Measurements from ENCODE around the gene CDCP1. TPM values are rescaled to one million over a fixed set of nuclear protein-coding genes. Genes with fewer than 3 reads are reported as not detected.

The CDCP1 gene
- total RNA-seq, 1 experiment from 2014 or later, result 0.13 TPM

DNA sequence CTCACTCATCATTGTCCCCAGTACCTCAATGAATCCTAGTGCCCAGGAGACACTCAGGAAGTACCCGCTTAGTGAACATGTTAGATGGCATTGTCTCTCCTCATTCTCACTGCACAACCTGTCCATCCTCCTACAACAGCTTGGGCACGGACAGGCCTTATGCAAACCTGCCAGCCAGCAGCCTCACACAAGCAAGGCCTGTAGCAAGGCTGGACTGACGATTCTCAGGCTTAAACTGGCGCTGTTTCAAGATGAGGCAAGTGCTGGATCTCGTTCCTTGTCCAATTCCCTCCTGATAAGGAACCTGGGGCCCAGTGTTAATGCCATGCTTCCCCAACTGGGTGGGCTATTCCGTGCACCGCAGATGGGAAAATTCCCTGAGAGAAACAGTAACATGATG lies 59.0 kb downstream of the CDCP1 start:
- TF ChIP-seq, protein P1, sequence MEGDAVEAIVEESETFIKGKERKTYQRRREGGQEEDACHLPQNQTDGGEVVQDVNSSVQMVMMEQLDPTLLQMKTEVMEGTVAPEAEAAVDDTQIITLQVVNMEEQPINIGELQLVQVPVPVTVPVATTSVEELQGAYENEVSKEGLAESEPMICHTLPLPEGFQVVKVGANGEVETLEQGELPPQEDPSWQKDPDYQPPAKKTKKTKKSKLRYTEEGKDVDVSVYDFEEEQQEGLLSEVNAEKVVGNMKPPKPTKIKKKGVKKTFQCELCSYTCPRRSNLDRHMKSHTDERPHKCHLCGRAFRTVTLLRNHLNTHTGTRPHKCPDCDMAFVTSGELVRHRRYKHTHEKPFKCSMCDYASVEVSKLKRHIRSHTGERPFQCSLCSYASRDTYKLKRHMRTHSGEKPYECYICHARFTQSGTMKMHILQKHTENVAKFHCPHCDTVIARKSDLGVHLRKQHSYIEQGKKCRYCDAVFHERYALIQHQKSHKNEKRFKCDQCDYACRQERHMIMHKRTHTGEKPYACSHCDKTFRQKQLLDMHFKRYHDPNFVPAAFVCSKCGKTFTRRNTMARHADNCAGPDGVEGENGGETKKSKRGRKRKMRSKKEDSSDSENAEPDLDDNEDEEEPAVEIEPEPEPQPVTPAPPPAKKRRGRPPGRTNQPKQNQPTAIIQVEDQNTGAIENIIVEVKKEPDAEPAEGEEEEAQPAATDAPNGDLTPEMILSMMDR (conservative IDR thresholded peaks at IDR 0.05; ENCODE audit: low read depth, low read length), result no peak
- H3K9me3 ChIP-seq (ENCODE audit: low read depth, low read length, poor library complexity, severe bottlenecking), result no peaks in the 10 kb centered on the region
- H3K4me3 ChIP-seq (ENCODE audit: low read depth, low read length, poor library complexity, severe bottlenecking), result no peak overlapping the region
- no peak overlapping the region for H3K27ac ChIP-seq (ENCODE audit: low read depth, low read length, poor library complexity, severe bottlenecking)
- H3K27me3 ChIP-seq (replicated peaks; ENCODE audit: insufficient read depth, low read depth, low read length, poor library complexity), result no peaks in the 10 kb centered on the region
- no peak for DNase-seq (ENCODE audit: low spot score)
- BruUV-seq (replicated peaks), result no TSS peak
- intact Hi-C loops (cut with micrococcal nuclease; ENCODE audit: unreplicated experiment), result no loop called here
- no peaks in the 10 kb centered on the region for H3K4me1 ChIP-seq (ENCODE audit: insufficient read depth, low read length, poor library complexity, severe bottlenecking)
- ChIA-PET POLR2A (ENCODE audit: low non-redundant PET) (no interaction called here), CTCF (no interaction called here)
- H3K36me3 ChIP-seq (ENCODE audit: insufficient read depth, low read length, poor library complexity, severe bottlenecking), result no peaks in the 10 kb centered on the region

DNA sequence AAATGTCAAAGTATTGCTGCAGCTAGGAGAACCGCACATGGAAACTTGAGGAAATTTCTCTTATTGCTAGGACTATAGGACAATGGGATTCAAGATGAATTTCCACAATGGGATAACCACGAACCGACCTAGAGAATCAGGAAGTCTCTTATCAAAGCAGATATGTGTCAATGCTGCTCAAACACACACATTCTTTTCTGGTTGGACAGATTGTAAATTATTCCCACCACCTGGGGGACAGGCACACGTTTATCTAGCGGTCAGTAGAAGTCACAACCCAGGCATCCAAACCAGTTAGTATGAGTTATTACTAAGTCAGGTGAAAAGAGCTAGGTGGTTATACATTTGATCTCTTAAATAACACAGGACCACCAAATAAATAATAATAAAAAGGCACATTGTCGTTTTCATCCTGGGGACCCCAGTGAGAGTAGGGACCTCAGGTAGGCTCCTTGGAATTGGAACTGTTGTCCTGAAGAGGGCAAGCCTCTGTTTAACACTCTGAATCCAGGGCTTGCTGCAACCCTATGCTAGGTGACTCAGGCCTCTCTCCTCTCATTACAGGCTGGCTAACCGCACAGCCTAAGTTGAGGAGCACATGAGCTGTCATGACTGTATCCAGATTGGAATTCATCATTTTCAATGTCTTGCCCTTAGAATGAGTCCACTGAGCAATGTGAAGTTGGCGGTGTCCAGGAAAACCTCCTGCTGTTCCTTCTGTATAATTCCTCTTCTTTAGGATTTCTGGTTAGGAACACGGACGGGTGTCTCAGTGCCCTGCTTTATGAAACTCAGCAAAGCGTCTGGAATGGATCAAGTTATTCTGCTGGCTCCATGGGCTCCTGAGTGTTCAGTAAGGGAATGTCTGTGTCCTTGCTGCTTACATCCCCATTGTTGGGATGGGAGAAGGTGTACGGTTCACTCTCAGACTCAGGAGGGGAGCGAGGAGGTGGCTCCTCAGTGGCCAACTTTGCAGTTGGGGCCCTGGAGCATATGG lies 61.1 kb downstream of the CDCP1 start:
- H3K27ac ChIP-seq (ENCODE audit: low read depth, low read length, poor library complexity, severe bottlenecking), result no peak overlapping the region
- H3K4me1 ChIP-seq (ENCODE audit: insufficient read depth, low read length, poor library complexity, severe bottlenecking), result no peaks in the 10 kb centered on the region
- H3K4me3 ChIP-seq (ENCODE audit: low read depth, low read length, poor library complexity, severe bottlenecking), result no peak overlapping the region
- BruUV-seq (replicated peaks), result no TSS peak
- TF ChIP-seq, protein P1 (conservative IDR thresholded peaks at IDR 0.05; ENCODE audit: low read depth, low read length), result no peak
- no peak for TF ChIP-seq EZH2 (IDR thresholded peaks at IDR 0.05; ENCODE audit: borderline replicate concordance, low read depth, low read length, poor library complexity, severe bottlenecking)
- no peaks in the 10 kb centered on the region for H3K36me3 ChIP-seq (ENCODE audit: insufficient read depth, low read length, poor library complexity, severe bottlenecking)
- intact Hi-C loops (cut with micrococcal nuclease; ENCODE audit: unreplicated experiment), result no loop called here
- H3K9me3 ChIP-seq (ENCODE audit: low read depth, low read length, poor library complexity, severe bottlenecking), result no peaks in the 10 kb centered on the region
- DNase-seq (ENCODE audit: low spot score), result peak; percentile 47
- ChIA-PET POLR2A (ENCODE audit: low non-redundant PET) (no interaction called here), CTCF (no interaction called here)
- no peaks in the 10 kb centered on the region for H3K27me3 ChIP-seq (replicated peaks; ENCODE audit: insufficient read depth, low read depth, low read length, poor library complexity)

DNA sequence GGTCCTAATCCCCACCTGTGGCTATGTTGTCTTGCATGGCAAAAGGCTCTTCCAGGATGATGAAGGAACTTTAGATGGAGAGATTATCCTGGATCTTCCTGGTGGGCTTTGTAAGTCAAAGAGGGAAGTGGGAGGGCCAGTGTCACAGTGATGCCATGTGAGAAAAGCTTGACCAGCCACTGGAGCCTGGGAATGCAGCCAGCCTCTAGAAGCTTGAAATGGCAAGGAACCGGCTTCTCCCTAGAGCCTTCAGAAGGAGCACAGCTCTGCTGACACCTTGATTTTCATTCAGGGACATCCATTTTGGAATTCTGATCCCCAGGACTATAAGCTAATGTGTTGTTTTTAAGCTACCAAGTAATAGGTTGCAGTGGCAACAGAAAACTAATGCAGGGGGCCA lies 61.8 kb downstream of the CDCP1 start:
- TF ChIP-seq, protein P1 (conservative IDR thresholded peaks at IDR 0.05; ENCODE audit: low read depth, low read length), result no peak
- TF ChIP-seq EZH2 (IDR thresholded peaks at IDR 0.05; ENCODE audit: borderline replicate concordance, low read depth, low read length, poor library complexity, severe bottlenecking), result no peak
- Histone ChIP-seq H3K36me3 (ENCODE audit: insufficient read depth, low read length, poor library complexity, severe bottlenecking) (no peaks in the 10 kb centered on the region), H3K4me1 (ENCODE audit: insufficient read depth, low read length, poor library complexity, severe bottlenecking) (no peaks in the 10 kb centered on the region), H3K9me3 (ENCODE audit: low read depth, low read length, poor library complexity, severe bottlenecking) (no peaks in the 10 kb centered on the region), H3K4me3 (ENCODE audit: low read depth, low read length, poor library complexity, severe bottlenecking) (no peak overlapping the region), H3K27ac (ENCODE audit: low read depth, low read length, poor library complexity, severe bottlenecking) (no peak overlapping the region), H3K27me3 (replicated peaks; ENCODE audit: insufficient read depth, low read depth, low read length, poor library complexity) (no peaks in the 10 kb centered on the region)
- intact Hi-C loops (cut with micrococcal nuclease; ENCODE audit: unreplicated experiment), result no loop called here
- no peak for DNase-seq (ENCODE audit: low spot score)
- CTCF ChIA-PET, result no interaction called here
- POLR2A ChIA-PET (ENCODE audit: low non-redundant PET), result no interaction called here
- BruUV-seq (replicated peaks), result no TSS peak
